ENCODE measurements around the gene SAT2. TPM values are rescaled to one million over a fixed set of nuclear protein-coding genes. Genes with fewer than 3 reads are reported as not detected.

The SAT2 gene
- total RNA-seq, 1 experiment from 2014 or later: 54.9 TPM

GRCh38 chr17:7579834-7580603 lies 47.6 kb downstream of the SAT2 start:
- no peak overlapping the region for H2AFZ ChIP-seq (ENCODE audit: low read depth, low read length, poor library complexity, severe bottlenecking)
- POLR2A ChIA-PET: interaction anchor here (1.1 to 1.7 kb wide), 3 partner anchors 48 to 107 kb away, joined by 3 to 10 read pairs (median 4); partner anchors contain the start of genes SAT2, TP53 and WRAP53
- H3K4me2 ChIP-seq (ENCODE audit: low read length): peak overlapping the region; percentile 58
- no peaks in the 10 kb centered on the region for H3K9me3 ChIP-seq (ENCODE audit: control insufficient read depth in 1 of 2, insufficient read depth in 1 of 2, low read depth in 1 of 2, low read length in 2 of 2)
- CTCF ChIA-PET: interaction anchor here (0.7 to 1.2 kb wide), 3 partner anchors 19 to 461 kb away, joined by 3 to 5 read pairs (median 3); partner anchors contain the start of gene TNFSF12
- no TSS peak for BruUV-seq (replicated peaks)
- peaks cover 21% of the 10 kb centered on the region; the same call in 1 of the 2 replicates for H4K20me1 ChIP-seq (ENCODE audit: insufficient read depth)
- no peaks in the 10 kb centered on the region for H3K9me2 ChIP-seq (ENCODE audit: insufficient read depth)
- H3K9ac ChIP-seq (ENCODE audit: low read length): peak overlapping the region; percentile 45
- intact Hi-C loops (cut with micrococcal nuclease): loop anchor here (5.0 kb wide), 1 partner anchor 257 kb away; no protein-coding TSS in a partner anchor
- no peak for ATAC-seq
- H3K36me3 ChIP-seq (ENCODE audit: control insufficient read depth in 1 of 2, insufficient read depth in 2 of 2, low read length in 2 of 2): peaks cover 25 to 43% of the 10 kb centered on the region in 2 experiments
- H3K27me3 ChIP-seq (ENCODE audit: insufficient read depth, low read length): no peaks in the 10 kb centered on the region
- TF ChIP-seq ATF3 (IDR thresholded peaks at IDR 0.05): no peak
- no peak for TF ChIP-seq CTCF (IDR thresholded peaks at IDR 0.05 in 2 of 3, conservative IDR thresholded peaks at IDR 0.05 in 1 of 3; ENCODE audit: borderline replicate concordance in 1 of 3, insufficient read depth in 1 of 3, low read depth in 2 of 3, low read length in 2 of 3)
- no peak for TF ChIP-seq JUND (IDR thresholded peaks at IDR 0.05)
- no peak for TF ChIP-seq SIN3A (IDR thresholded peaks at IDR 0.05; ENCODE audit: low read depth)
- no peak for TF ChIP-seq MAX (IDR thresholded peaks at IDR 0.05)
- no peak for TF ChIP-seq EGR1 (IDR thresholded peaks at IDR 0.05; ENCODE audit: low read depth)
- TF ChIP-seq FOSL1 (IDR thresholded peaks at IDR 0.05; ENCODE audit: low read depth): no peak
- RAD21 ChIA-PET (ENCODE audit: low non-redundant PET in 1 of 2, low total read pairs in 2 of 2, uncharacterized antibody in 2 of 2, unreplicated experiment in 2 of 2): no interaction called here
- peaks cover 66% of the 10 kb centered on the region for H3K79me2 ChIP-seq (ENCODE audit: insufficient read depth, low read length)
- peak overlapping the region; percentile 17 to 24 for H3K4me3 ChIP-seq (replicated peaks in 1 of 2; ENCODE audit: low read depth in 1 of 2, low read length in 2 of 2)
- peak overlapping the region; percentile 66 for H3K27ac ChIP-seq (ENCODE audit: low read depth, low read length)
- no peak for DNase-seq (ENCODE audit: low read depth, low spot score)
- peaks cover 13 to 70% of the 10 kb centered on the region in 2 experiments for H3K4me1 ChIP-seq (ENCODE audit: control insufficient read depth in 1 of 2, insufficient read depth in 2 of 2, low read length in 2 of 2)

Data from HCT116 (cell line).